ENCODE results near the gene PAK1.

The PAK1 gene

DNA sequence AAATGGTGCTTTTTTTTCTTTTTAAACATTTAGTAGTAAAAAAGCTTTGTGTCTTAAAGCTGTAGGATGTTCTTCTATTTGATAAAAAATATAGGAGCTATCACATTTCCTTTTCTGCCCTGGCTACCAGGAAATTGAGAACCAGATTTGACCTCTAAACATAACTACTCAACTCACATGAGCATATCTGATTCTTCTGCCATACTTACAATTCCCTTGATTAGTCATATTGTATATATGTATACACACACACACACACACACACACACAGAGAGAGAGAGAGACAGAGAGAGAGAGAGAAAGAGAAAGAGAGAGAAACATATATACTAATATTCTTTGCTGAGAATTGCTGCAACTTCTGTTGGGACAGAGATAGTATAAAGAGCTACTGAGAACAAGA lies 149.4 kb downstream of the PAK1 start:
- Histone ChIP-seq H3K27me3 (ENCODE audit: insufficient read depth, poor library complexity, severe bottlenecking) (no peaks in the 10 kb centered on the region), H3K4me3 (replicated peaks; ENCODE audit: insufficient read depth, low read length) (no peak overlapping the region), H3K27ac (replicated peaks) (no peak overlapping the region)
- TF ChIP-seq REST (IDR thresholded peaks at IDR 0.05; ENCODE audit: insufficient replicate concordance, low read depth): no peak
- no peak for TF ChIP-seq SPI1 (IDR thresholded peaks at IDR 0.05; ENCODE audit: borderline replicate concordance, low read depth)
- no peak for TF ChIP-seq GABPA (IDR thresholded peaks at IDR 0.05; ENCODE audit: low read depth)
- TF ChIP-seq CTCF (IDR thresholded peaks at IDR 0.05; ENCODE audit: insufficient read depth, low read length): no peak
- no peak for TF ChIP-seq POLR2AphosphoS5 (IDR thresholded peaks at IDR 0.05; ENCODE audit: low read depth)
- no peak for DNase-seq (ENCODE audit: low read depth in 1 of 2, low spot score in 1 of 2)

GRCh38 chr11:77322926-77323590 lies 150.8 kb downstream of the PAK1 start:
- Histone ChIP-seq H3K27ac (replicated peaks) (no peak overlapping the region), H3K27me3 (ENCODE audit: insufficient read depth, poor library complexity, severe bottlenecking) (no peaks in the 10 kb centered on the region), H3K4me3 (replicated peaks; ENCODE audit: insufficient read depth, low read length) (no peak overlapping the region)
- no peak for TF ChIP-seq GABPA (IDR thresholded peaks at IDR 0.05; ENCODE audit: low read depth)
- TF ChIP-seq SPI1 (IDR thresholded peaks at IDR 0.05; ENCODE audit: borderline replicate concordance, low read depth): no peak
- no peak for TF ChIP-seq REST (IDR thresholded peaks at IDR 0.05; ENCODE audit: insufficient replicate concordance, low read depth)
- TF ChIP-seq CTCF (IDR thresholded peaks at IDR 0.05; ENCODE audit: insufficient read depth, low read length): no peak
- no peak for TF ChIP-seq POLR2AphosphoS5 (IDR thresholded peaks at IDR 0.05; ENCODE audit: low read depth)
- DNase-seq (ENCODE audit: low read depth in 1 of 2, low spot score in 1 of 2): no peak

DNA sequence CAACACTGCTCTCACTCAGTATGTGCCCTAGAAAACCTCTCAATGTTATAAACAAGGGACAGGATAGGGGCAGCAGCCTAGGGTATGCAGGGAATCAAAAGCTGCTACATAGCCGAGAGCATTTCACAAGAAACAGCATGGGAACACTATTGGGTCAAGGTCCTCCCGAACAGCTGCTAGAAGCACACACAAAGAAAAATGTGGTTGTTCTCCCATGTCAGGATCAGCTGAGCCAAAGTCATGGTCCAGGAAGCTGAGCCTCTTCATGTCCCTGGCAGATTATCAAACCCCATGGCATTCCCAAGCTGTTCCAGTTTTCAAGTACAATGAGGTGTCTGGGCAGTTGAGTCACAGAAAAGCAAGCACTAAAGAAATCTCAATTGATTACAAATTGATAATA lies 151.4 kb downstream of the PAK1 start:
- H3K27me3 ChIP-seq (ENCODE audit: insufficient read depth, poor library complexity, severe bottlenecking): no peaks in the 10 kb centered on the region
- H3K4me3 ChIP-seq (replicated peaks; ENCODE audit: insufficient read depth, low read length): no peak overlapping the region
- no peak for DNase-seq (ENCODE audit: low read depth in 1 of 2, low spot score in 1 of 2)
- TF ChIP-seq GABPA (IDR thresholded peaks at IDR 0.05; ENCODE audit: low read depth): no peak
- no peak for TF ChIP-seq POLR2AphosphoS5 (IDR thresholded peaks at IDR 0.05; ENCODE audit: low read depth)
- no peak for TF ChIP-seq CTCF (IDR thresholded peaks at IDR 0.05; ENCODE audit: insufficient read depth, low read length)
- TF ChIP-seq REST (IDR thresholded peaks at IDR 0.05; ENCODE audit: insufficient replicate concordance, low read depth): no peak
- no peak for TF ChIP-seq SPI1 (IDR thresholded peaks at IDR 0.05; ENCODE audit: borderline replicate concordance, low read depth)
- H3K27ac ChIP-seq (replicated peaks): no peak overlapping the region
